HL-60 (cell line): ENCODE measurements around the gene AK9.

Source experiments
- DNase-seq, 2 experiments: peaks; one replicate each; pipeline ENCODE4 v3.0.0-alpha.2; 2010 to 2020; ENCODE audit warnings: low read depth in 1 of 2, low spot score in 1 of 2
- H3K27ac ChIP-seq: fragments of 250-450 bp; sonication (Bioruptor Pico); replicated peaks from 2 replicates; pipeline ENCODE4 v1.5.1; 2020; ENCODE audit warnings: mild to moderate bottlenecking, moderate library complexity
- H3K27me3 ChIP-seq: fragments of 250-450 bp; sonication (Bioruptor Pico); 2 replicates; pipeline ENCODE4 v1.5.1; 2021; ENCODE audit warnings: mild to moderate bottlenecking, moderate library complexity; ENCODE audit not compliant: insufficient read depth, poor library complexity, severe bottlenecking
- H3K4me3 ChIP-seq: replicated peaks from 2 replicates; pipeline ENCODE4 v1.5.1; 2011; ENCODE audit warnings: mild to moderate bottlenecking, control low read depth, low read length; ENCODE audit not compliant: insufficient read depth
- CTCF ChIP-seq: IDR thresholded peaks from one replicate; pipeline ENCODE4 v1.5.1; 2011; ENCODE audit warnings: low read length, control low read depth, inconsistent platforms; ENCODE audit not compliant: insufficient read depth
- GABPA ChIP-seq: IDR thresholded peaks from 2 replicates; pipeline ENCODE4 v1.6.1; 2012; ENCODE audit warnings: low read depth
- POLR2AphosphoS5 ChIP-seq: IDR thresholded peaks from 2 replicates; pipeline ENCODE4 v1.6.1; 2012; ENCODE audit warnings: low read depth
- REST ChIP-seq: IDR thresholded peaks from 2 replicates; pipeline ENCODE4 v1.6.1; 2012; ENCODE audit warnings: low read depth; ENCODE audit not compliant: insufficient replicate concordance
- SPI1 ChIP-seq: IDR thresholded peaks from 2 replicates; pipeline ENCODE4 v1.6.1; 2012; ENCODE audit warnings: low read depth, mild to moderate bottlenecking, borderline replicate concordance

Gene AK9

DNA sequence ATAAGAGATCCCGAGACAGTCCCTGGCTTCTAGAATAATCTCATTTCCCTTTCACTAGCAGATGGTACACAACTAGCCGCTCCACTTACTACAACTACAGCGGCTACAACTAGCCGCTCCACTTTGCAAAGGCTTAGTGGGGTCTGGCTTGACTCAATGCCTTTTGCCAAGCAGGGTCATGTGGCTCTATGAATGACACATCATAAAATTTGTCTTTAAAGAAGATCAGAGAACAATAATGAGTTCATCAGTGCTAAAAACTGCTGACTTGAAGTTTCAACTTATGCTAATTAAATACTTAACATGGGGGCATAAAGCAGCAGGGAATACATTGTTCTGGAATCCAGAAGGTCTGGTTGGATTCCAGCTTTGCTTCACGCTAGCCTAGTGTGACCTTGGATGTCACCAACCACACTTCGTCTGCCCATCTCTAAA is 233.4 kb downstream of the AK9 start:
- no peak overlapping the region for H3K4me3 ChIP-seq
- TF ChIP-seq GABPA (no peak), POLR2AphosphoS5 (no peak), REST (no peak)
- no peak for DNase-seq
- H3K27me3 ChIP-seq: no peaks in the 10 kb centered on the region
- no peak overlapping the region for H3K27ac ChIP-seq

DNA sequence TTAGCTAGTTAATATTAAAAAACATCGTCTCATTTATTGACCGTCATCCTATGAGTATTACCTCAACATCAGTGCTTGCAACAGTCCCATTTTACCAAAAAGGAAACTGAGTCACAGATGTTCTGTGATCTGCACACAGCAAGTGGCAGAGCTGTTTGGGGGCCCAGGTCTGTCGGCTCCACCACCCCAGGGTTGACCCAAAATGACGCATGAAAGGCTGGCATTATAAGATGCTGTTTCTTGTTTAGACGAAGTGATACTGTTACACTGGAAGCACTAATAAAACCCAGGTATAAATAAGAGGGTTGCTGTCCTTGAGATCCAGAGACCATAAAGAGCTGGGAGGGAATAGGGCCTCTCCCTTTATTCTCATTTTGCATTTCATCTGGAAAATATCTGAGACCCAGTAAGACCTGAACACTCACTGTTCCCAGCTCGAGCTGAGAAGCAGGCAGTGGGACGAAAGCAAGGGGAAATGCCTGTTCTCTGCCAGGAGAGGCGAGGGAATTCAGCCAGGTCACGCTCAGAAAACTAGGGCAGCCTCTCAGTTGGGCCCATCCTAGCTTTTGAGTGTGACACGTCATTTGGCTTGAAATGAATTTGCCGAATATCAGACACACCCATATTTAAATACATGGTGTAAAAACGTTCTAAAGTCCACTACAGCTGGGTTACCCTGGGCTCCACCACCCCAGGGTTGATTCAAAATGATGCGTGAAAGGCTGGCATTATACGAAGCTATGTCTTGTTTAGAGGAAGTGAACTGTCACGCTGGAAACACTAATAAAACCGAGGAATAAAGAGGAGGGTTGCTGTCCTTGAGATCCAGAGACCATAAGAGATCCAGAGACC is 234.1 kb downstream of the AK9 start:
- no peak for DNase-seq
- H3K4me3 ChIP-seq: no peak overlapping the region
- TF ChIP-seq POLR2AphosphoS5: no peak
- TF ChIP-seq GABPA: no peak
- no peak for TF ChIP-seq REST
- TF ChIP-seq SPI1: peak; percentile 3; the same call in 1 of the 2 replicates

GRCh38 chr6:109456111-109456583 is 234.9 kb downstream of the AK9 start:
- Histone ChIP-seq H3K27me3 (no peaks in the 10 kb centered on the region), H3K27ac (no peak overlapping the region), H3K4me3 (peak overlapping the region; percentile 76)
- TF ChIP-seq POLR2AphosphoS5 (no peak), CTCF (no peak), SPI1 (no peak), REST (no peak), GABPA (no peak)
- DNase-seq: no peak

More for the DNA sequence above, 234.1 kb downstream of the AK9 start:
- H3K27ac ChIP-seq: no peak overlapping the region
- H3K27me3 ChIP-seq: no peaks in the 10 kb centered on the region
